PC-3 (cell line): ENCODE results near the gene KNDC1.

ENCODE experiments used
- EZH2 ChIP-seq: fragments of 300-600 bp; sonication (generic); IDR thresholded peaks from one replicate; pipeline ENCODE4 v1.6.1; 2017; ENCODE audit warnings: antibody characterized with exemption, mild to moderate bottlenecking, low read length; ENCODE audit not compliant: unreplicated experiment
- EZH2phosphoT487 ChIP-seq: fragments of 300-600 bp; sonication (generic); IDR thresholded peaks from 2 replicates; pipeline ENCODE4 v1.6.1; 2018; ENCODE audit warnings: mild to moderate bottlenecking, antibody characterized with exemption, low read length, borderline replicate concordance
- TF ChIP-seq, protein P1 (sequence below): fragments of 300-600 bp; sonication (generic); conservative IDR thresholded peaks from 2 replicates; pipeline ENCODE4 v1.5.1; 2017; ENCODE audit warnings: antibody characterized with exemption, low read depth, mild to moderate bottlenecking, low read length

DNA sequence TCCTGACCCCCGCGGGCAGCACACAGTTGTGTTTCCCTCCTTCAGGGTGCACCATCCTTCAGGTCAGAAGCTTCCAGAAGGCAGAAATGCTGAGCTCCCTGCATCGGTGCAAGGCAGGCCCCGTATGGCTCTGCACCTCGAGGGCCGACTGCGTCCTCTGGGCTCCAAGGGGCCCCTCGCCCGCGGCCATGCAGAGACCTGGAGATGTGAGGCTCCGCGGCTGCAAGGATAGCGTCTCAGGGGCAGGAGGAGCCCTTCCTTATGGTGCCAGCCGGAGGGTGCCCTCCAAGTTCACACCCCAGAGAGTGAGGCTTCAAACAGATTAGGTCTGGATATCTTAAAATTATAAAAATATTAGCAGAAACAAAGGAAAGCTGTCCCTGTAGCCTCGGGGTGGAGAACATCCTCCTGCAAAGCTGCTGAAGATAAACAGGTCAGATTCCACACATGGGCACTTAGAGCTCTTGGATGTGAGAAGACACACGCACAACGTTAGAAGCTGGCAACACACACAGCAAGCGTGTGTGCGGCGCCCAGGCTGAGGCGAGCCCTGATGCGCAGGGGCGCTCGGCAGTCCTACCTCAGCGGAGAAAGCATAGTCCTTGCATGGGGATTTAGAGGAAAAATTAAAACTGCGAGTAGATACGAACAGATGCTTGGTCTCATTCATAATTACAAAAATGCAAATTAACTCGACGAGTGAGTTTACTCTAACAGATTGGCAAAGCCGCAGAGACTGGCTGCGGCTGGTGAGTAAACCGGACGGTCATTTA is 20.4 kb downstream of the KNDC1 start:
- TF ChIP-seq EZH2: no peak
- TF ChIP-seq, protein P1, sequence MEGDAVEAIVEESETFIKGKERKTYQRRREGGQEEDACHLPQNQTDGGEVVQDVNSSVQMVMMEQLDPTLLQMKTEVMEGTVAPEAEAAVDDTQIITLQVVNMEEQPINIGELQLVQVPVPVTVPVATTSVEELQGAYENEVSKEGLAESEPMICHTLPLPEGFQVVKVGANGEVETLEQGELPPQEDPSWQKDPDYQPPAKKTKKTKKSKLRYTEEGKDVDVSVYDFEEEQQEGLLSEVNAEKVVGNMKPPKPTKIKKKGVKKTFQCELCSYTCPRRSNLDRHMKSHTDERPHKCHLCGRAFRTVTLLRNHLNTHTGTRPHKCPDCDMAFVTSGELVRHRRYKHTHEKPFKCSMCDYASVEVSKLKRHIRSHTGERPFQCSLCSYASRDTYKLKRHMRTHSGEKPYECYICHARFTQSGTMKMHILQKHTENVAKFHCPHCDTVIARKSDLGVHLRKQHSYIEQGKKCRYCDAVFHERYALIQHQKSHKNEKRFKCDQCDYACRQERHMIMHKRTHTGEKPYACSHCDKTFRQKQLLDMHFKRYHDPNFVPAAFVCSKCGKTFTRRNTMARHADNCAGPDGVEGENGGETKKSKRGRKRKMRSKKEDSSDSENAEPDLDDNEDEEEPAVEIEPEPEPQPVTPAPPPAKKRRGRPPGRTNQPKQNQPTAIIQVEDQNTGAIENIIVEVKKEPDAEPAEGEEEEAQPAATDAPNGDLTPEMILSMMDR: no peak
- no peak for TF ChIP-seq EZH2phosphoT487
